Activated naive CD8-positive, alpha-beta T cell treated with anti-CD3 and anti-CD28 coated beads, Interleukin-2, amount 50 U/mL, for 16 hours (primary cell): ENCODE results near the gene DRAXIN.

Experiments
- DNase-seq: peaks from one replicate; pipeline ENCODE4 v3.0.0-alpha.2; 2020; ENCODE audit warnings: low read depth, low spot score

The DRAXIN gene

GRCh38 chr1:11736746-11737639 lies 45.5 kb downstream of the DRAXIN start:
- no peak for DNase-seq

DNA sequence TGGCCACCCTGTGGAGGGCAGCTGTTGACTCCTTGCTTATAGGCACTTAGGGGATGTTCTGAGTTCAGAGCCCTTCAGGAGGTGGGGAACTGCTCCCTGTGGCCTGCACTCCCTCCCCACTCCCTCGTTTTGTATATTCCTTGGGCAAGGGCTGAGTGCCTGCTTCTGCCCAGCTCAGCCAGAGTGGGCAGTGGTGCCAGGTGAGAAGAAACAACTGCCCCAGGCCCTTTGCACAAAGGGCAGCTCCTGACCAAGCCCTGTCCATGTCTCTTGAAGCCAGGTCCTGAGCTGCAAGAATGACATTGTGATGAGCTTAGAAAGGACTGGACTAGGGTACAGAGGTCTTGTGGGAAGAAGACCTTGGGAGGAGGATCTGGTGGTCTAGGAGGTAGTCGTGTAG lies 46.6 kb downstream of the DRAXIN start:
- no peak for DNase-seq

DNA sequence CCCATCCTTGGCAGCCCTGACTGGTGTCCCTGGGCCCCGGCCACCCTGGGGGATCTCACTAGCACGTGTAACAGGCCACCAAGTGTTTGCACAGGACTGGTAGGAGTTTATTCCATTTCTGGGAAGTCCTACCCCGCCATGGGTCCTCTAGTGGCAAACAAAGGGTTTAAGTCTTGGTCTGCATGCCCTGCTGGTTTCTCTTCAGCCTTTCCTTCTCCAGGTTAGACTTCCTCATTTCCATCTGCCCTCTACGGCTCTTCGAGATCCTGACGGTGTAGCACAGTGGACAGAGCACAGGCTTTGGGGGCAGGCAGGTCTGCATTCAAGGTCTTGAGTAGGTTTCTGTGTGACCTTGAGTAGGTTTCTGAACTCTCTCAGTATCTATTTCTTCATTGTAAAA lies 47.3 kb downstream of the DRAXIN start:
- DNase-seq: no peak

DNA sequence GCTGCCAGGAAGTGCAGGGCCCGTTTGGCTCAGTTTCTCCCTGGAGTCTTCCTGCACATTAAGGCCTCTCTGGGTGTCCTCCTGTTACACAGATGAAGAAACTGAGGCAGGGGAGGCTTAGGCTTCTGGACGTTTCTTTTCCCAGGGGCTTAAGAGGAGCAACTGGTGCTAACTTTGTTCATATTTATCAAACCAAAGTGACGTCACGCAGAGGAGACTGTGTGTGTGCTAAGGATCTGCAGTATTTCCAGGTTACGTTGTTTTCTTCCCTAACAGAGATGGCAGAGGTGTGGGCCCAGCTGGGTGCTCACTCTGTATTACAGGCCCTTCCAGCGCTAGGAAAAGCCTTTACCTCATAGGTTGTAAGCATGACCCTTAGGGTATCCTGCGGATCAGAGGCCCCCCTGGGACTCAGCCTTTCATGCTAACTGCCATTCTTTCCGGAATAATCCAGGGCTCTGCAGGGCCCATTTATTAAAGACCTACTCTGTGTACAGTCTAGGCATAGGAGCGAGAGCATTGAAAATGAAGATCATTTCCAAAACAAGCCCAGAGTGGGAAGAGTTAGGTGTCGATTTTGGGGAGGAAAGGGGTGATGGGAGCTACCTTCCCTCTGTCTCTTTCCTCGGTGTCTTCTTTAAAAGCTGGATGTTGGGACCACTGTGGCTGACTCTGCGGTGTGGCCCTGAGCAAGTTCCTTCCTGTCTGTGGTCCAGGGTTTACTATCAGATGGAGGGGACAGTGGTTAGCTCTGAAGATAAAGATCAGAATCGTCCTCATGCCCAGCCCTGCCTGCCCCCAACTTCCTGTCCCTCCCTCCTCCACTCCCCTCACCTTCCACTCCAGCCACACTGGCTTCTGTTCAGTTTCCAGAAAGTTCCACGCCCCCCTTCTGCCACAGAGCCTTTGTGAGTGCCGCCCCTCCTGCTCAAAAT lies 49.0 kb downstream of the DRAXIN start:
- DNase-seq: no peak

DNA sequence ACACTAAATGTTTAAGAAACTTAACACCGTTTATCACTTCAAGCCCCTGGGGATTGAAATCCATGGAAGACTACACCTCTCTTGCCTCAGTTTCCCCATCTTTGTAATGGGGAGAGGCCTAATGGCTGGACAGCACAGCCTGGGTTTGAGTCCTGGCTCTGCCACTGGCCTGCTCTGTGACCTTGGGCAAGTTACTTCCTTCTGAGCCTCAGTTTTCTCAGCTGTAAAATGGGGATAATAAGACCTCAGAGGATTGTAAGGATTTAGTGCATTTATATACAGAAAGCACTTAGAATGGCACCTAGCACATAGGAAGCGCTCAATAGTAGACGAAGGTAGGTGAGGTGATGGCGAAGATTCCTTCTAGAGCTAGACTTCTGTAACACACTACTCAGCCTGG lies 50.0 kb downstream of the DRAXIN start:
- DNase-seq: no peak

DNA sequence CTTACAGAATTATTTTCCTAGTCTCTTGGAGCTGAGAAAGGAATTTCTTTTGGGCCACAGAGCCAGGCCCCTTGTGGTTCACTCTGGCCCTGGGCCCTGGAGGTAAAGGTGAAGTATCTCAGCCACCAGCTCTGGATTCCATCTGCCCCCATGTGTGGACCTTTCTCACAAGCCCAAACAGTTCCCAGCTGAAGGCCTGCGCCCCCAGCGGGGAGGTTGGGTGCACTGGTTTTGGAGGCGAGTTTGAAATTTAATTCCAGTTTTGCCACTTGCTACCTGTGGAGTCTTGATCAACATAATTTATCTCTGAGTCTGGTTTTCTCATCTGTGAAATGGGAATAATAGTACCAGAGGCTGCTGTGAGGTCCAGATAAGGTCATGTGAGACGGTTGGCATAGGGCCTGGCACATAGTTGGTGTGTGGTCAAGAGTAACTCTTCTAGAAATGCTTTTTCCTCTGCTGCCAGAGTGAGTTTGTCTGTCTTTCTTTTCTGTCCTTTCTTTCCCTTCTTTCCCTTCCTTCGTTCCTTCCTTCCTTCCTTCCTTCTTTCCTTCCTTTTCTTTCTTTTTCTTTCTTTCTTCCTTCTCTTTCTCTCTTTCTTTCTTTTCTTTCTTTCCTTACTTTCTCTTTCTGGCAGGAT lies 50.5 kb downstream of the DRAXIN start:
- DNase-seq: no peak

- no peak for DNase-seq
These were observed 52.8 kb downstream of the DRAXIN start for GRCh38 chr1:11744287-11744686.

DNA sequence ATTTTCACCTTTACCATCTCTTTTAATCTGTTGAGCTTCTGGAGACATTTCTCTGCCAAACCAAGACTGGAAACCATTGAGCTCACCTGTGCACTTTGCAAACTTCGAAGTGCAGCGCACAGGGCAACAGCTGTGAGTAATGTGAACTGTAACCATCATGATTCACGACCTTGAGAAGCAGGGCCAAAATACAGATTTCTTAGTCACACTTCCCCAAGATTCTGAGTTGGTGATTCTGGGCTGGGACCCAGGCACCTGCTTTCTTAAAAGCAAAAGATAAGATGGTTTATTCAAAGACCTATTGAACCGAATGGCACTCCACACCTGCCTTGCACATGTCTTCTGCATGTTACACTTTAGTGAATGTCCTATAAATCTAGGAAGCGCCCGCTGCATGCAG lies 54.6 kb downstream of the DRAXIN start:
- DNase-seq: no peak

DNA sequence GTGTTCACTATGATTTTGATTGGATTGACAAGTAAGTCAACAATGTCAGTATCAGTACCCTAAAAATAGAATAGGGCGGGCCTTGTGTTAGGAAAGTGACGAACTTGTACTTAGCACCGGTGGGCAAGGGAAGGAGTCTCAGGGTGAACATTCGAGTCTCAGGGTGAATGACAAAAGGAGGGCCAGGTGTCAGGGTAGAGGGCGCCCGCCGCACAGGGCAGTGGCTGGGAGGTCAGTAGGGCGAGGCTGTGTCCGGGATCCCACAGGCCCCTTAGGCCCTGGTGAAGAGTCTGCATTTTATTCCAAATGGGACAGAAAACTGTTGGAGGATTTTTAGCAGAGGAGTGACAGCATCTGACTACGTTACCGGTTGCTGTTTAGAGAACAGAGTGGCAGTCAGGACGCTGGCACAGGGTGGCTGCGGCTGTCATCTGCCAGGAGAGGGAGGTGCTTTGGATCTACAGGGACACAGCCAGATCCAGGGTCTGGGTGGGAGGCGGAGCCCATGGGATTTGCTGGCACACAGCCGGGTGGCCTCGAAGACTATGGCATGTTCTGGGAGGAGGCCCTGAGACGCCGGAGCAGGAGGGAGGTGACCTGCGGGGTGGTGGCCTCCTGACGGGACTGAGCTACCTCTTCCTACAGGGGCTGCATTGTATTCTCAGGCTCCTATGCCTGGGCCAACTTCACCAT lies 55.4 kb downstream of the DRAXIN start:
- DNase-seq: no peak

DNA sequence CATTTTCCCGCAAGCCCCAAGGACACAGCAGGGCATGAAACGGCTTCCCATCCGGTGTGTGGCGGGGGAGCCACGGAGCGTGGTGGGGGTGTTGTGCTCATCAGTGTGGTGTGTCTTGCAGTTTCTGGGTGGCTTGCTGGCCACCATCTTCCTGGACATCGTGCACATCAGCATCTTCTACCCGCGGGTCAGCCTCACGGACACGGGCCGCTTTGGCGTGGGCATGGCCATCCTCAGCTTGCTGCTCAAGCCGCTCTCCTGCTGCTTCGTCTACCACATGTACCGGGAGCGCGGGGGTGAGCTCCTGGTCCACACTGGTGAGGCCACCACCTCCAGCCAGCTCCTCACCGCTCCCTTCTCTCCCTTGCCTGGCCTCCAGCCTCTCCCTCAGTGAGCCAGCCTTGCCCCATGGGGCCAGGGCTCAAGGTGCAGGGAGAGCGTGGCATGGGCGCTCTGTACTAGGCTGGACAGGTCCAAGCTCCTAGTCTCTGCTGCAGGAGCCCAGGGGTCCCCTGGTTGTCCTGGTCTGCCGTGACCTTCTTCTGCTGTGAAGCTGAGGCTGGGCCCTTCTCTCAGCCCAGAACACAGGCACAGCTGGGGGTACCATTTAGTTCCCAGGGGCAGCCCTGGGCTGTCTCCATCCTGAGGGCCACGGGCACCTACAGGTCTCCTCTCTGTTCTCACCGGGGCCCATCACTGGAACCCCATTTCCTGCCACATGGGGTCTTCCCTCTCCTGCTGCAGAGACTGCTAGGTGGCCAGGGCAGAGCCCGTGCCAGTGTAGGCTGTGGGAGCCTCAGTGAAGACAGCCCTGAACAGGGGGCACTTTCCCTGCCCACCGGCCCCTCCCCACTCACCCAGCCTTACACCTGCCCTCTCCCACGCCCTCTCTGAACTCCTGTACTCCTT lies 57.0 kb downstream of the DRAXIN start:
- no peak for DNase-seq

DNA sequence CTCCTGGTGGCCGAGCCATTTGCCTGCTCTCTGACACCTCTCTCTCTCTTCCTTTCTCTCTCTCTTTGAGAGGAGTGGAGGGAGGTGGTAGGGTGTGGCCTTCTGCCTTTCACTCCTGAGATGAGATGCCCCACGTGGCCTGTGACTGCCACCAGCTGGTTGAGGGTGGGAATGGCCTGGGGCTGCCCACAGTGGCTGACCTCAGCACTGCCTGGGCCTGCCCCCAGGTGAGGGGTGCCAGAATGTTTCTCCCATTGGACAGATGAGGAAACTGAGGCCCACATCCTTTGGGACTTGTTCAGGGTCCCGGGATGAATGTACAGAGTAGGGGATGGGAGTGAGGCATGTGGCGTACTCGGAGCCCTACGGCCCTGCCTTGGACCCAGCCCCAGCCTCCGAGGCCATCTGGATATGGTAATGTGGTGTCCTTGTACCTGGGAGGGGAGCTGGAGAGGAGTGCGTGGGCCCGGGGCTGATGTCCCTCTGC lies 57.7 kb downstream of the DRAXIN start:
- no peak for DNase-seq

GRCh38 chr1:11749996-11750395 lies 58.5 kb downstream of the DRAXIN start:
- no peak for DNase-seq

- no peak for DNase-seq
These were observed 59.6 kb downstream of the DRAXIN start for GRCh38 chr1:11751087-11751486.

DNA sequence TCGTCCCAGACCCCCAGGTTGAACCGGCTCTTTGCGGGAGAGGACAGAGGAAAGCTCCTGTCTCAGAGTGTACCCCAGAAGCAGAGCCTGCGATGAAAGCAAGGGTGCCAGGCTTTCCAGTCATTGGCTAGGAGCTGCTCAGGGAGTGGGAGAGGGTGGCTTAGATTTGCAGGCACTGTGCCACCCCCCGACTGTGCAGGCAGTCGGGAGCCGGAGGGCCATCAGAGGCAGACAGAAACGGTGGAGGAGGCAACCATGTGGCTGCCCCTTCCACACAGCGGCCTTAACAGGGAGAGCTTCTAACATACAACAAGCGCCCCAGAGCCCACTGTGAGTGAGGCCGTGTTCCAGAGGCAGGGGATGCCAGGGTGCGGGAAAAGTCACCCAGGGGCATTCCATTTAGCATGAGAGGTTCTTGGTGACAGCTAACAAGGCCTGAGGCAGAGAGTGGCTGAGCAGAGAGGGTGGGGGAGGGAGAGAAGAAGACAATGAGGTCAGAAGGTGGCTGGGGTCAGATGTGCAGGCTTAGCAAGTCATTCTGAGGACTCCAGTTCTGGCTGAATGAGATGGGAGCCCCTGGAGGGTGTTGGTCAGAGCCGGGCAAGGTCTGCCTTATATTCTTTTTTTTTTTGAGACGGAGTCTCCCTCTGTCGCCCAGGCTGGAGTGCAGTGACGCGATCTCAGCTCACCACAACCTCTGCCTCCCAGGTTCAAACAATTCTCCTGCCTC lies 61.0 kb downstream of the DRAXIN start:
- no peak for DNase-seq

DNA sequence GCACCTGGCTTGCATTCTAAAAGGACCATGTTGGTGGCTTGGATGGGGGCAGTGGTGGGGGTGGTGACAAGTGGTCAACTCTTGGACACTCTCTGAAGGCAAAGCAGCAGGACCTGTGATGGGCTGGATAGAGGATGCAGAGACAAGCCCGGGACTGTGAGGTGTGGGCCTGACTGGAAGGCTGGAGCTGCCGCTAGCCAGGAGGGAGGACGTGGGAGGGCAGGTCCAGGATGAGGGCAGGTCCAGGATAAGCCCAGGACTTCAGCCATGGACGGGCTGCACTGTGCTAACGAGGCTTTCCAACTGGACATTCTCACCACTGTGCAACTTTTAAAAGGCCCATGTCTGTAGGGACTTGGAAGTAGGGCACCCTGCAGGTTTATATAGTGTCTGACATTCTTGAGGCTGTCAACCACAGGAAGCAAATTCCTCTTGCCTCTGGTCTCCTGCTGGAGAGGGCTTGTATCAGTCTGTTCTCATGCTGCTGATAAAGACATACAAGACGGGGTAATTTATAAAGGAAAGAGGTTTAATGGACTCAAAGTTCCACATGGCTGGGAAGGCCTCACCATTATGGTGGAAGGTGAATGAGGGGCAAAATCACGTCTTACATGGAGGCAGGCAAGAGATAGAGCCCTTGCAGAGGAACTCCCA lies 62.2 kb downstream of the DRAXIN start:
- DNase-seq: no peak

DNA sequence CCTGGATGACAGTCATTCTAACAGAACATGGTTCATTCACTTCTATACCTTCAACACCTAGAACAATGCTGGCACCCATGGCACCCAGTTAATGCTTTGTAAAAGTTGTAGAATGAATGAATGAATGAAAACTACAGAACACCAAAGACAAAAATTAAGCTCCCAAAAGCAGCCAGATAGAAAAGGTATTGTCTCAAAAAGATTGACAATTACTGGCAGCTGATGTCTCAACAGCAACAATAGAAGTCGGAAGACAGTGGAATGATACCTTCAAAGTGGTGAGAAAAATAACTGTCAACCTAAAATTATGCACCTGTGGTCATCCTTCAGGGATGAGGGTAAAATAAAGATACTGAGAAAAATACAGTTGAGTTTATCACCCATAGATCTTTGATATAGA lies 65.5 kb downstream of the DRAXIN start:
- no peak for DNase-seq

DNA sequence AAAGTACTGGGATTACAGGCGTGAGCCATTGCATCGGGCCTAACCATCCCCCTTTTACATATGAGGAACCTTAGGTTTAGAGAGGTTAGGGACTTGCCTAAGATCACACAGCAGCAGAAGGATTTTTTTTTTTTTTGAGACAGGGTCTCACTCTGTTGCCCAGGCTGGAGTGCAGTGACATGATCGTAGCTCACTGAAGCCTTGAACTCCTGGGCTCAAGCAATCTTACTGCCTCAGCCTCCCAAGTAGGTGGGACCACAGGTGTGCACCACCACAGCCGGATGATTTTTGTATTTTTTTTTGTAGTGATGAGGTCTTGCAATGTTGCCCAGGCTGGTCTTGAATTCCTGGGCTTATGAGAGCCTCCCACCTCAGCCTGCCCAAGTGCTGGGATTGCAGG lies 68.3 kb downstream of the DRAXIN start:
- DNase-seq: no peak

DNA sequence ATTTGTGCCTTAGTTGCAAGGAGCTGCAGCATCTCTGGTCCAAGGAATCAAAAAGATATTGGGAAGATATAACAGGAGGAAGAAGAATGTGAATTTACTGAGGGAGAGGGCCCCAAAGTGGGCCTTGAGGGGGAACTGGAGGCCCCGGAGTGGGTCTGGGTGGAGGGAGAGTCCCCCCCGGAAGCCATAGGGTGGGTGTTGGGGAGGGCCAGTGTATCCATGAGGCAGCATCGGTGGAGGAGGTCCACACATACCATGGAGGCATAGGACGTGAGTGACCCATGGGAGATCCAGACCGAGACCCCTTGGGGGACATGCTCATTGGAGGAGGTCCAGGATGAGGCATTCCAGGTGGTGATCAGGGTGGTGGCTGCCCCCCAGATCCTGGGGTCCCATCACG lies 69.8 kb downstream of the DRAXIN start:
- DNase-seq: no peak

DNA sequence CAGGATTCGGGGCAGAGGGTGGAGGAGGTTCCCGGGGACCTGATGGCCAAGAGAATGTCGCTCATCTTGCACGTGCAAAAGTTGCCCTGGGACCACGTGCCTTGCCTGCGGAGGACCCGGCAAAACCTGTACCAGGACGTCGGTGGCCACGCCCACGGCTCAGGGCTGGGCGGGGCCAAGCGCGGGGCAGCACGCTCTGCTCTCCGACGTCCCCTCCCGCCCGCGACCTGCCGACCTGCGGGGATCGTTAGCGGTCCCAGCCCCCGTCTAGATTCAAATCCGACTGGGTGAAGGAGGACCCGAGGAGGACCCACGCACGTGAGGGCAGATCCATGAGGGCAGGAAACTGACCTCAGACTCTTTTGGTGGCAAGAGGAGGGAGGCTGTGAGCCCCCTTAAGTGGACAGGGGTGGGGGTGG lies 70.5 kb downstream of the DRAXIN start, which contains the start of gene C1orf167:
Gene C1orf167, plus strand, starts transcription at position 206 of the 419 bp plus-strand sequence. CDS start 2,208 bp downstream, outside the sequence.
- DNase-seq: no peak
